H9 (cell line): ENCODE measurements around the gene ZSWIM5. TPM values are rescaled to one million over a fixed set of nuclear protein-coding genes. Genes with fewer than 3 reads are reported as not detected.

Experiments used
- DNase-seq: peaks from one replicate; pipeline ENCODE4 v3.0.0-alpha.2; 2017
- H2AFZ ChIP-seq: one replicate; pipeline ENCODE4 v1.6.1; 2013; ENCODE audit warnings: mild to moderate bottlenecking, low read length, control low read depth, moderate library complexity
- H2AK5ac ChIP-seq: 2 replicates; pipeline ENCODE4 v1.6.1; 2013; ENCODE audit warnings: low read length, control low read depth, mixed read lengths; ENCODE audit not compliant: insufficient read length
- H2BK120ac ChIP-seq: one replicate; pipeline ENCODE4 v1.6.1; 2013; ENCODE audit warnings: low read depth, mild to moderate bottlenecking, low read length, control low read depth, inconsistent platforms; ENCODE audit not compliant: poor library complexity, severe bottlenecking
- H2BK12ac ChIP-seq: 2 replicates; pipeline ENCODE4 v1.6.1; 2013; ENCODE audit warnings: low read length, control low read depth, mixed read lengths, low read depth; ENCODE audit not compliant: insufficient read length
- H2BK15ac ChIP-seq: 2 replicates; pipeline ENCODE4 v1.6.1; 2013; ENCODE audit warnings: low read depth, low read length, control low read depth
- H2BK20ac ChIP-seq: one replicate; pipeline ENCODE4 v1.6.1; 2013; ENCODE audit warnings: low read depth, mild to moderate bottlenecking, low read length, control low read depth, inconsistent platforms; ENCODE audit not compliant: poor library complexity, severe bottlenecking
- H2BK5ac ChIP-seq: 2 replicates; pipeline ENCODE4 v1.6.1; 2013; ENCODE audit warnings: low read length, control low read depth, mixed read lengths; ENCODE audit not compliant: insufficient read length
- H3K14ac ChIP-seq: 2 replicates; pipeline ENCODE4 v1.6.1; 2013; ENCODE audit warnings: low read length, control low read depth; ENCODE audit not compliant: insufficient read depth
- H3K18ac ChIP-seq: 2 replicates; pipeline ENCODE4 v1.6.1; 2013; ENCODE audit warnings: low read depth, mild to moderate bottlenecking, mixed read lengths, low read length, control low read depth; ENCODE audit not compliant: insufficient read length
- H3K23ac ChIP-seq: 2 replicates; pipeline ENCODE4 v1.6.1; 2013; ENCODE audit warnings: low read length, control low read depth, mixed read lengths, low read depth; ENCODE audit not compliant: insufficient read length
- H3K23me2 ChIP-seq: 2 replicates; pipeline ENCODE4 v1.6.1; 2013; ENCODE audit warnings: low read depth, mild to moderate bottlenecking, mixed read lengths, low read length, control low read depth; ENCODE audit not compliant: insufficient read length, poor library complexity, severe bottlenecking
- H3K27ac ChIP-seq: 2 replicates; pipeline ENCODE4 v1.5.1; 2013; ENCODE audit warnings: low read length, control low read depth, mixed read lengths, low read depth; ENCODE audit not compliant: insufficient read length
- H3K27me3 ChIP-seq: 2 replicates; pipeline ENCODE4 v1.6.1; 2013; ENCODE audit warnings: low read length, control low read depth, inconsistent platforms; ENCODE audit not compliant: insufficient read depth
- H3K4ac ChIP-seq: 2 replicates; pipeline ENCODE4 v1.6.1; 2013; ENCODE audit warnings: low read depth, mild to moderate bottlenecking, control low read depth, inconsistent platforms, low read length, moderate library complexity
- H3K4me1 ChIP-seq: 2 replicates; pipeline ENCODE4 v1.6.1; 2013; ENCODE audit warnings: low read length, control low read depth, inconsistent platforms; ENCODE audit not compliant: insufficient read depth
- H3K4me2 ChIP-seq: 2 replicates; pipeline ENCODE4 v1.6.1; 2013; ENCODE audit warnings: low read length, control low read depth, mixed read lengths; ENCODE audit not compliant: insufficient read length, insufficient read depth
- H3K56ac ChIP-seq: 2 replicates; pipeline ENCODE4 v1.6.1; 2013; ENCODE audit warnings: low read depth, mild to moderate bottlenecking, mixed read lengths, low read length, control low read depth; ENCODE audit not compliant: insufficient read length
- H3K79me1 ChIP-seq: 2 replicates; pipeline ENCODE4 v1.6.1; 2013; ENCODE audit warnings: low read depth, mild to moderate bottlenecking, moderate library complexity, low read length, control low read depth, inconsistent platforms; ENCODE audit not compliant: insufficient read depth, poor library complexity, severe bottlenecking
- H3K79me2 ChIP-seq: 2 replicates; pipeline ENCODE4 v1.6.1; 2013; ENCODE audit warnings: low read length, control low read depth, inconsistent platforms; ENCODE audit not compliant: insufficient read depth
- H3K9ac ChIP-seq: 2 replicates; pipeline ENCODE4 v1.6.1; 2013; ENCODE audit warnings: low read length, control low read depth, mixed read lengths; ENCODE audit not compliant: insufficient read length; ENCODE audit errors: extremely low read depth
- H3K9me3 ChIP-seq: one replicate; pipeline ENCODE4 v1.6.1; 2013; ENCODE audit warnings: low read depth, low read length, inconsistent platforms; ENCODE audit not compliant: control insufficient read depth
- H3T11ph ChIP-seq: one replicate; pipeline ENCODE4 v1.6.1; 2013; ENCODE audit warnings: mild to moderate bottlenecking, low read length, control low read depth, inconsistent platforms
- H4K20me1 ChIP-seq: one replicate; pipeline ENCODE4 v1.6.1; 2013; ENCODE audit not compliant: control insufficient read depth, insufficient read length, insufficient read depth
- H4K5ac ChIP-seq: 2 replicates; pipeline ENCODE4 v1.6.1; 2013; ENCODE audit warnings: low read depth, mild to moderate bottlenecking, mixed read lengths, low read length, control low read depth; ENCODE audit not compliant: insufficient read length
- H4K8ac ChIP-seq: replicated peaks from 2 replicates; pipeline ENCODE4 v1.6.1; 2013; ENCODE audit warnings: low read length, control low read depth, mixed read lengths, low read depth; ENCODE audit not compliant: insufficient read length
- H4K91ac ChIP-seq: 2 replicates; pipeline ENCODE4 v1.6.1; 2013; ENCODE audit warnings: low read depth, mild to moderate bottlenecking, moderate library complexity, mixed read lengths, low read length, control low read depth; ENCODE audit not compliant: insufficient read length
- H3K27ac Mint-ChIP-seq, 3 experiments: 2 replicates in 2 of 3; 3 replicates in 1 of 3; pipeline ENCODE4 v1.8.0; 2020 to 2021; ENCODE audit warnings: mixed read lengths in 3 of 3, mild to moderate bottlenecking in 1 of 3, moderate library complexity in 1 of 3
- H3K27me3 Mint-ChIP-seq: 2 replicates; pipeline ENCODE4 v1.8.0; 2021; ENCODE audit warnings: low read depth, mild to moderate bottlenecking, moderate library complexity, mixed read lengths
- H3K36me3 Mint-ChIP-seq, 3 experiments: 2 replicates in 2 of 3; 3 replicates in 1 of 3; pipeline ENCODE4 v1.8.0; 2020 to 2021; ENCODE audit warnings: low read depth in 3 of 3, mixed read lengths in 3 of 3; ENCODE audit not compliant: insufficient read depth in 1 of 3
- H3K4me1 Mint-ChIP-seq, 2 experiments: 2 replicates each; pipeline ENCODE4 v1.8.0; 2020; ENCODE audit warnings: mixed read lengths in 2 of 2
- H3K4me3 Mint-ChIP-seq, 2 experiments: 2 replicates in 1 of 2; 3 replicates in 1 of 2; pipeline ENCODE4 v1.8.0; 2020 to 2021; ENCODE audit warnings: mild to moderate bottlenecking in 2 of 2, mixed read lengths in 2 of 2, moderate library complexity in 1 of 2
- H3K9me3 Mint-ChIP-seq, 2 experiments: 2 replicates in 1 of 2; 3 replicates in 1 of 2; pipeline ENCODE4 v1.8.0; 2020; ENCODE audit warnings: mild to moderate bottlenecking in 2 of 2, mixed read lengths in 2 of 2, moderate library complexity in 1 of 2
- WGBS: extraction: QIAGEN DNeasy Blood & Tissue Kit; methylation state at CpG from one replicate; pipeline ENCODE4 v1.1.7; 2013; ENCODE audit warnings: missing lambda C conversion rate, low lambda C conversion rate, mixed read lengths; ENCODE audit not compliant: insufficient read length; ENCODE audit errors: extremely low coverage; 5-methylcytosine and 5-hydroxymethylcytosine counted together
- total RNA-seq: library from RNA; stranded (reverse); gene quantifications from 2 replicates; pipeline ENCODE4 v1.2.1, GENCODE V29; 2021
- TF ChIP-seq, protein P1 (sequence below): fragments of 200-600 bp; sonication (generic); conservative IDR thresholded peaks from 3 replicates; pipeline ENCODE4 v1.8.0; 2021; ENCODE audit warnings: antibody characterized with exemption, mild to moderate bottlenecking

ZSWIM5 gene
- total RNA-seq, 1 experiment from 2014 or later = 3.5 TPM

GRCh38 chr1:45135316-45135715 lies 71.1 kb downstream of the ZSWIM5 start:
- H3K27me3 Mint-ChIP-seq = no peaks in the 10 kb centered on the region
- no peak overlapping the region for H2AFZ ChIP-seq
- WGBS = no CpG with 5 or more reads among the region's 1 CpG
- no peak overlapping the region for H3K27ac Mint-ChIP-seq
- no peak overlapping the region for H4K5ac ChIP-seq
- H4K20me1 ChIP-seq = no peaks in the 10 kb centered on the region
- no peak overlapping the region for H2BK5ac ChIP-seq
- no peaks in the 10 kb centered on the region for H3K23me2 ChIP-seq
- H3K4me3 Mint-ChIP-seq = no peak overlapping the region
- H3K9me3 ChIP-seq = no peaks in the 10 kb centered on the region
- H3K4ac ChIP-seq = no peak overlapping the region
- no peaks in the 10 kb centered on the region for H3K79me1 ChIP-seq
- no peak overlapping the region for H2BK20ac ChIP-seq
- H3K4me1 Mint-ChIP-seq = no peaks in the 10 kb centered on the region
- H3K14ac ChIP-seq = no peak overlapping the region
- no peak overlapping the region for H2BK120ac ChIP-seq
- H3K79me2 ChIP-seq = no peaks in the 10 kb centered on the region
- H3K18ac ChIP-seq = no peak overlapping the region
- no peak overlapping the region for H4K91ac ChIP-seq
- no peak overlapping the region for H4K8ac ChIP-seq
- no peak overlapping the region for H3K9ac ChIP-seq
- H3K9me3 Mint-ChIP-seq = no peaks in the 10 kb centered on the region
- H3K4me1 ChIP-seq = no peaks in the 10 kb centered on the region
- TF ChIP-seq, protein P1, sequence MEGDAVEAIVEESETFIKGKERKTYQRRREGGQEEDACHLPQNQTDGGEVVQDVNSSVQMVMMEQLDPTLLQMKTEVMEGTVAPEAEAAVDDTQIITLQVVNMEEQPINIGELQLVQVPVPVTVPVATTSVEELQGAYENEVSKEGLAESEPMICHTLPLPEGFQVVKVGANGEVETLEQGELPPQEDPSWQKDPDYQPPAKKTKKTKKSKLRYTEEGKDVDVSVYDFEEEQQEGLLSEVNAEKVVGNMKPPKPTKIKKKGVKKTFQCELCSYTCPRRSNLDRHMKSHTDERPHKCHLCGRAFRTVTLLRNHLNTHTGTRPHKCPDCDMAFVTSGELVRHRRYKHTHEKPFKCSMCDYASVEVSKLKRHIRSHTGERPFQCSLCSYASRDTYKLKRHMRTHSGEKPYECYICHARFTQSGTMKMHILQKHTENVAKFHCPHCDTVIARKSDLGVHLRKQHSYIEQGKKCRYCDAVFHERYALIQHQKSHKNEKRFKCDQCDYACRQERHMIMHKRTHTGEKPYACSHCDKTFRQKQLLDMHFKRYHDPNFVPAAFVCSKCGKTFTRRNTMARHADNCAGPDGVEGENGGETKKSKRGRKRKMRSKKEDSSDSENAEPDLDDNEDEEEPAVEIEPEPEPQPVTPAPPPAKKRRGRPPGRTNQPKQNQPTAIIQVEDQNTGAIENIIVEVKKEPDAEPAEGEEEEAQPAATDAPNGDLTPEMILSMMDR = no peak
- no peak overlapping the region for H2BK12ac ChIP-seq
- H3T11ph ChIP-seq = no peak overlapping the region
- no peak overlapping the region for H2BK15ac ChIP-seq
- DNase-seq = no peak
- H3K27me3 ChIP-seq = no peaks in the 10 kb centered on the region
- H3K56ac ChIP-seq = no peak overlapping the region
- H3K27ac ChIP-seq = no peak overlapping the region
- no peak overlapping the region for H2AK5ac ChIP-seq
- no peak overlapping the region for H3K23ac ChIP-seq
- H3K36me3 Mint-ChIP-seq = no peaks in the 10 kb centered on the region
- H3K4me2 ChIP-seq = no peak overlapping the region
